Measurements from ENCODE around the gene ELAC1. TPM values are rescaled to one million over a fixed set of nuclear protein-coding genes. Genes with fewer than 3 reads are reported as not detected.

Gene ELAC1
- polyA plus RNA-seq, 2 of the 4 experiments (the other 2 are of a cell fraction), result 4.2 to 6.6 TPM

GRCh38 chr18:50928551-50928950 is 39.3 kb upstream of the ELAC1 start:
- TF ChIP-seq ZNF302 (CRISPR knock-in tag; IDR thresholded peaks at IDR 0.05) (no peak), ESRRA (IDR thresholded peaks at IDR 0.05; ENCODE audit: borderline replicate concordance, low read length) (no peak), HDAC2 (IDR thresholded peaks at IDR 0.05) (no peak), ATOH8 (CRISPR knock-in tag; IDR thresholded peaks at IDR 0.05; ENCODE audit: low read depth) (no peak), GATA3 (IDR thresholded peaks at IDR 0.05; ENCODE audit: borderline replicate concordance) (no peak), KDM5A (IDR thresholded peaks at IDR 0.05) (no peak), PHF8 (IDR thresholded peaks at IDR 0.05; ENCODE audit: borderline replicate concordance, low read depth) (no peak), RCOR1 (IDR thresholded peaks at IDR 0.05; ENCODE audit: low read depth, low read length) (no peak), REST (IDR thresholded peaks at IDR 0.05) (no peak)
- ATAC-seq (no peak), FAIRE-seq (no peak), DNase-seq (ENCODE audit: low read depth in 1 of 2, low spot score in 1 of 2) (no peak)
- Histone ChIP-seq H3K9me3 (no peaks in the 10 kb centered on the region), H3K4me1 (no peaks in the 10 kb centered on the region), H3K4me2 (no peak overlapping the region), H3K27ac (no peak overlapping the region), H3K4me3 (no peak overlapping the region)
- CTCF ChIA-PET, result no interaction called here
- 56% methylated on average over 2 of the region's 2 CpGs for WGBS (ENCODE audit: missing lambda C conversion rate)
- POLR2A ChIA-PET, result no interaction called here

- ChIA-PET POLR2A (no interaction called here), CTCF (interaction anchor here (0.7 to 1.6 kb wide), 2 partner anchors 115 to 1740 kb away, joined by 3 to 4 read pairs; no protein-coding TSS in a partner anchor)
- no peak for TF ChIP-seq SMC3 (IDR thresholded peaks at IDR 0.05)
- no peak for TF ChIP-seq RAD21 (conservative IDR thresholded peaks at IDR 0.05 in 1 of 2, IDR thresholded peaks at IDR 0.05 in 1 of 2)
- TF ChIP-seq EP300 (IDR thresholded peaks at IDR 0.05), result no peak
- TF ChIP-seq USF2 (IDR thresholded peaks at IDR 0.05), result no peak
- ATAC-seq, result no peak
- WGBS (ENCODE audit: missing lambda C conversion rate), result 93% methylated on average over 5 of the region's 5 CpGs
- Histone ChIP-seq H3K9me3 (no peaks in the 10 kb centered on the region), H3K27ac (no peak overlapping the region), H3K4me3 (no peak overlapping the region), H3K4me1 (no peaks in the 10 kb centered on the region), H3K4me2 (no peak overlapping the region)
- FAIRE-seq, result no peak
- no peak for DNase-seq (ENCODE audit: low read depth in 1 of 2, low spot score in 1 of 2)
Observed at GRCh38 chr18:50933684-50934083, 34.2 kb upstream of the ELAC1 start.

GRCh38 chr18:50934545-50935211 is 33.2 kb upstream of the ELAC1 start:
- Histone ChIP-seq H3K4me2 (no peak overlapping the region), H3K4me3 (no peak overlapping the region), H3K4me1 (no peaks in the 10 kb centered on the region), H3K9me3 (no peaks in the 10 kb centered on the region), H3K27ac (no peak overlapping the region)
- CTCF ChIA-PET, result interaction anchor here (1.6 kb wide), 1 partner anchor 116 kb away, joined by 4 read pairs; no protein-coding TSS in a partner anchor
- 95% methylated on average over 6 of the region's 6 CpGs for WGBS (ENCODE audit: missing lambda C conversion rate)
- POLR2A ChIA-PET, result no interaction called here
- DNase-seq (ENCODE audit: low read depth in 1 of 2, low spot score in 1 of 2) (no peak), ATAC-seq (no peak), FAIRE-seq (no peak)
- no peak for TF ChIP-seq RAD21 (conservative IDR thresholded peaks at IDR 0.05 in 1 of 2, IDR thresholded peaks at IDR 0.05 in 1 of 2)
- no peak for TF ChIP-seq EHMT2 (IDR thresholded peaks at IDR 0.05; ENCODE audit: low read depth)
- TF ChIP-seq BHLHE40 (IDR thresholded peaks at IDR 0.05; ENCODE audit: low read depth, low read length), result no peak
- no peak for TF ChIP-seq POLR2A (IDR thresholded peaks at IDR 0.05; ENCODE audit: low read length)
- TF ChIP-seq MAFK (IDR thresholded peaks at IDR 0.05; ENCODE audit: partially characterized antibody), result no peak
- no peak for TF ChIP-seq CTCF (IDR thresholded peaks at IDR 0.05)
- TF ChIP-seq ZFP36 (IDR thresholded peaks at IDR 0.05; ENCODE audit: borderline replicate concordance, partially characterized antibody), result no peak
- TF ChIP-seq KDM1A (IDR thresholded peaks at IDR 0.05; ENCODE audit: low read depth), result no peak

Measured in A549 (cell line).